Prostate gland (tissue), 2 donors: ENCODE data around the gene GOLGA6C. TPM values are rescaled to one million over a fixed set of nuclear protein-coding genes. Genes with fewer than 3 reads are reported as not detected.
"Not testable (repeated sequence)": the region's sequence is repeated elsewhere in the genome, so short reads cannot be mapped to it uniquely, and the experiment has no call there.

ENCODE experiments used
- DNase-seq: peaks from one replicate; pipeline ENCODE4 v3.0.0-alpha.2; 2019; ENCODE audit warnings: low spot score
- H3K27ac ChIP-seq, 2 donors: fragments of 200-600 bp; sonication (generic); 2 replicates each; pipeline ENCODE4 v1.5.1; 2017 to 2019
- H3K27me3 ChIP-seq: fragments of 200-600 bp; sonication (generic); replicated peaks from 2 replicates; pipeline ENCODE4 v1.5.1; 2019; ENCODE audit not compliant: insufficient read depth
- H3K36me3 ChIP-seq, 2 donors: fragments of 200-600 bp; sonication (generic); 1 replicate in 1 of 2; 2 replicates in 1 of 2; pipeline versions ENCODE4 v1.5.1 to v1.8.1; 2017 to 2019
- H3K4me1 ChIP-seq: fragments of 200-600 bp; sonication (generic); replicated peaks from 2 replicates; pipeline ENCODE4 v1.5.1; 2019
- H3K4me3 ChIP-seq, 2 donors: fragments of 200-600 bp; sonication (generic); 2 replicates each; pipeline ENCODE4 v1.5.1; 2017 to 2019
- H3K9me3 ChIP-seq: fragments of 200-600 bp; sonication (generic); 2 replicates; pipeline ENCODE4 v1.5.1; 2017
- POLR2A ChIP-seq: fragments of 450-650 bp; IDR thresholded peaks from one replicate; pipeline ENCODE4 v1.6.1; 2016; ENCODE audit warnings: antibody characterized with exemption, mild to moderate bottlenecking
- POLR2AphosphoS5 ChIP-seq: sonication (generic); formaldehyde crosslinking; IDR thresholded peaks from one replicate; pipeline ENCODE4 v1.6.1; 2017; ENCODE audit warnings: antibody characterized with exemption
- WGBS: methylation state at CpG from one replicate; pipeline ENCODE4 v1.1.5; 2018; 5-methylcytosine and 5-hydroxymethylcytosine counted together
- intact Hi-C: fragments of 100-400 bp; cut with DNase I; formaldehyde crosslinking; loops from one replicate; pipeline ENCODE4 v1.14.2; 2022
- total RNA-seq, 2 donors: library from RNA; depleted of rRNA; stranded (reverse); fragments of >200 nt; gene quantifications; one replicate each; pipeline ENCODE4 v1.1.0, GENCODE V29; 2016
- TF ChIP-seq, protein P1 (sequence below), 4 experiments: fragments of 200-600 bp in 2 of 4; fragments of 450-650 bp in 2 of 4; sonication (generic) in 2 of 4; IDR thresholded peaks; 1 replicate in 3 of 4; 2 replicates in 1 of 4; pipeline ENCODE4 v1.5.1; 2016 to 2019; ENCODE audit warnings: antibody characterized with exemption in 4 of 4, mild to moderate bottlenecking in 2 of 4, moderate library complexity in 2 of 4

Gene GOLGA6C
- total RNA-seq, 2 donors from 2014 or later, result 1.5 TPM; not detected in 1

DNA sequence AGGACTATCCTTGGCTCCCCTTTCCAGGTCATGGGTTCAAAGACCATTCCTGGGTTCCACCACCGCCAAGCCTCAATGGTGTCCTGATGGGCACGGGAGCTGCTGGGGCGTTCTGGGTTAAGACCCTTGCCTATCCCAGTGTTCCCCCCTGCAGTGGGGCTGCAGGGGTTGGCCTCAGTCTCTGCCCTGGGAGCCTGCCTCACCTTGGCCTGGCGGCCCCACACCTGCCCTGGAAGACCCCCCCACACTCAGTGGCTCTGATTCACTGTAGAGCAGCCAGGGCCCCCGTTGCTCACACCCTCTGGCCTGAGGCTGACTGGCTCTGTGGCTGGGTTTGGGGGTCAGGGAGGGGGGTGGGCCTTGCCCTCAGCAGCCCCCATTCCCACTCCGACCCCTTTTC is 34.4 kb upstream of the GOLGA6C start:
- no peak overlapping the region for H3K27ac ChIP-seq
- intact Hi-C loops, result no loop called here
- H3K27me3 ChIP-seq, result no peaks in the 10 kb centered on the region
- DNase-seq, result no peak
- H3K36me3 ChIP-seq, result no peaks in the 10 kb centered on the region
- no peaks in the 10 kb centered on the region for H3K4me1 ChIP-seq
- TF ChIP-seq POLR2AphosphoS5 (no peak), POLR2A (no peak)
- TF ChIP-seq, protein P1, sequence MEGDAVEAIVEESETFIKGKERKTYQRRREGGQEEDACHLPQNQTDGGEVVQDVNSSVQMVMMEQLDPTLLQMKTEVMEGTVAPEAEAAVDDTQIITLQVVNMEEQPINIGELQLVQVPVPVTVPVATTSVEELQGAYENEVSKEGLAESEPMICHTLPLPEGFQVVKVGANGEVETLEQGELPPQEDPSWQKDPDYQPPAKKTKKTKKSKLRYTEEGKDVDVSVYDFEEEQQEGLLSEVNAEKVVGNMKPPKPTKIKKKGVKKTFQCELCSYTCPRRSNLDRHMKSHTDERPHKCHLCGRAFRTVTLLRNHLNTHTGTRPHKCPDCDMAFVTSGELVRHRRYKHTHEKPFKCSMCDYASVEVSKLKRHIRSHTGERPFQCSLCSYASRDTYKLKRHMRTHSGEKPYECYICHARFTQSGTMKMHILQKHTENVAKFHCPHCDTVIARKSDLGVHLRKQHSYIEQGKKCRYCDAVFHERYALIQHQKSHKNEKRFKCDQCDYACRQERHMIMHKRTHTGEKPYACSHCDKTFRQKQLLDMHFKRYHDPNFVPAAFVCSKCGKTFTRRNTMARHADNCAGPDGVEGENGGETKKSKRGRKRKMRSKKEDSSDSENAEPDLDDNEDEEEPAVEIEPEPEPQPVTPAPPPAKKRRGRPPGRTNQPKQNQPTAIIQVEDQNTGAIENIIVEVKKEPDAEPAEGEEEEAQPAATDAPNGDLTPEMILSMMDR (IDR thresholded peaks at IDR 0.05), result no peak
- no peaks in the 10 kb centered on the region for H3K9me3 ChIP-seq
- 97% methylated on average over 6 of the region's 6 CpGs for WGBS
- no peak overlapping the region for H3K4me3 ChIP-seq

DNA sequence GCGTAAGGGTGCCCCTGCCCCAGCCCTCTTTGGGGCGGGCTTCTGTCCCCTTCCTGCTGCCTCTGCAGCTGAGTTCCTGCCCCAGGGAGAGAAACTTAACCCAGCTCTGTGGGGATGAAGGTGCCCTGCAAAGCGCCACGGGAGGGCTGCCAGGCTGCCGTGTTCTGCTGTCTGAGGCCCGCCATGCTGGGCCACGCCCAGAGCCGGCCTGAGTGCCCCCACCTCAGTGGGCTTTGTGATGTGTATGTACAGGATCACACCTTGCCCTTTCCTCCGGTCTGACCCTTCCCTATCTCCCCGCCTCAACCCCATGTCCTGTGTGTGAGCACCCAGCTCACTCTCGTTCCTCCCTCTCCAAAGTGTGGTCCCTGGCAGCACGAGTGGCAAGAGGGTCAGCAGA is 33.9 kb upstream of the GOLGA6C start:
- H3K27ac ChIP-seq, result no peak overlapping the region
- no peaks in the 10 kb centered on the region for H3K36me3 ChIP-seq
- TF ChIP-seq POLR2AphosphoS5 (no peak), POLR2A (no peak)
- TF ChIP-seq, protein P1 (IDR thresholded peaks at IDR 0.05), result no peak
- intact Hi-C loops, result no loop called here
- no peaks in the 10 kb centered on the region for H3K4me1 ChIP-seq
- no peaks in the 10 kb centered on the region for H3K9me3 ChIP-seq
- no peak overlapping the region for H3K4me3 ChIP-seq
- H3K27me3 ChIP-seq, result no peaks in the 10 kb centered on the region
- no peak for DNase-seq
- WGBS, result 77% methylated on average over 12 of the region's 12 CpGs

DNA sequence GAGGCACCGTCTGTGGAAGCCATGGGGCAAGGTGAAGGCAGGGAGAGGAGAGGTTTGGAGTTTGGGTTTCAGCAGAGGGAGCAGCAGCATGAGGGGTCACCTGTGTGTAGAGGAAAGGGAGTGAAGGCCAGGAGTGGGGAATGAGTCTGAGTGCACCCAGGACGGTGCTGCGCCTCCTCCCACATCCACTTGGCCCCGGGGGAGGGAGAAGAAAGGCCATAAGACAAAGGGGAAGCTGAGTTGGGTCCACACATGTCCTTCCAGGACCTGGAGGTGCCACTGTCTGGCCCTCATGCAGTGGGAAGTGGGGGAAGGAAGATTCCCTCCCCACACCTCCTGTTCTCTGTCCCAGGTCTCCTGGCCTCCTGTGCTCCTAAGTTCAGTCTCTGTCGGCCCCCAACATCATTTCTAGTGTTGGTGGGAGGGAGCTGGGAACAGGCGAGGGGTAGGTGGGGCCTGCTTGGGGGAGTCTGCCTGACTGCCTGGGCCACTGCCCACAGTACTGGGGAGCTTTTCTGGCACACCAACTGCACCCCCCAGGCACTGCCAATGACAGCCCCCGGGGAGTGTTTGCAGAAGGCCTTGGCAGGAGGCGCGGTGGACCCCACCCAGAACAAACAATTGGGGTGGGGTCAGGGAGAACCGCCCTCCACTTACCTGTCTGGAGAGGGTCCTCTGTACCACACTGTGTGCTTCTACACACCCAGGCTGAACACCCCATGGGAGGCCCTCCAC is 32.9 kb upstream of the GOLGA6C start:
- H3K36me3 ChIP-seq, intact Hi-C loops, H3K4me1 ChIP-seq, H3K27me3 ChIP-seq, DNase-seq, H3K27ac ChIP-seq, H3K4me3 ChIP-seq, H3K9me3 ChIP-seq: not testable (repeated sequence)
- 57% methylated on average over 6 of the region's 10 CpGs for WGBS

DNA sequence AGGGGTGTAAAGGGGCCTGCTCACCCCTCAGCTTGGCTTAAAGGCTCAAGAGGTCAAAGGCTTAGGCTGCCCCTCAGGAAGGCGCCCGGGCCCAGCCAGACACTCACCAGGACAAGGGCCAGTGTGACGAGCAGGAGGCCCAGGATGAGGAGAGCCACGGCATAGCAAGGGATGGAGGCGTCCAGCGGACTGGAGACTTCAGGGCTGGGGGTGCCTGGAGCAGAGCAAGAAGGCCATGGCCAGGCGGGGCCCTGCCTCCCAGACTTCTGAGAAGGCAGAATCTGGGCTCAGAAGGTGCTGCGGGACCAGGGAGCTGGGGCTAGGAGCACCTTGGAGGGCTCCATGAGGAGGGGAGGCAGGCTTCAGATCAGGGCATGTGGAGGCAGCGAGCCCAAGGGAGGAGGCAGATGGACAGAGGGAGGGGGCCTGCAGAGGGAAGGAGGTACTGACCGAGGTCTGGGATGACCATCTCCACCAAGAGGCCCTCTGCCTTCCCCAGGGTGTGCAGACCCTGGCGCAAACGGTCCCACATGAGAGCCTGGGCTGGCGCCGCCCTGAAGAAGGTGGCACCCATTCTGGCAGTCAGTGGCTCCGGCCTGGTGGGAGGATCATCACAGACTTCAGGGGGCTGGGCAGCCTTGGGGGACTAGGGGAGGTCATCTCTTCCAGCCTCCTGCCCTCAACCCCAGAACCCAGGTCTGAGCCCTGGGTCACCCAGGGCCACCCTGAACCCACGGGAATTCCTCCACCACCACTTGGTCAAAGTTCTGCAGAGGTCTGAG is 32.0 kb upstream of the GOLGA6C start:
- Histone ChIP-seq H3K27ac (no peak overlapping the region), H3K36me3 (no peaks in the 10 kb centered on the region), H3K4me3 (no peak overlapping the region), H3K9me3 (no peaks in the 10 kb centered on the region), H3K4me1 (no peaks in the 10 kb centered on the region), H3K27me3 (no peaks in the 10 kb centered on the region)
- 94% methylated on average over 16 of the region's 16 CpGs for WGBS
- DNase-seq, result no peak
- intact Hi-C loops, result no loop called here
- TF ChIP-seq, protein P1 (IDR thresholded peaks at IDR 0.05), result no peak
- TF ChIP-seq POLR2A (no peak), POLR2AphosphoS5 (no peak)

DNA sequence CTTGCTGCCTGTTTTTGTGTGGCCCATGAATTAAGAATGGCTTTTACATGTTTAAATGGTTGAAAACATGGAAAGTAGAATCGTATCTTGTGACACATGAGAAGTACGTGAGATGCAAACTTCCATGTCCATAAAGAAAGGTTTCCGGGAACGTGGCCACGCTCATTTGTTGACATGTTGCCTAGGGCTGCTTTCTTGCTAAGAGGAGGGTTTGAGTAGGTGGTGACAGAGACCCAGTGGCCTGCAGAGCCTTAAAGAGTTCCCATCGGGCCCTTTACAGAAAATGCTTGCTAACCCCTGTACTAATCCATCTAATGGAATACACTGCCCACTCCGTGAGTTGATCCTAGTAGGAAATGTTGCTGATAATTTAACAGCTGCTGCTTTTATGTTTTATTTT is 31.0 kb upstream of the GOLGA6C start:
- intact Hi-C loops, H3K9me3 ChIP-seq, H3K4me1 ChIP-seq, H3K27me3 ChIP-seq, H3K4me3 ChIP-seq, H3K27ac ChIP-seq, DNase-seq, H3K36me3 ChIP-seq: not testable (repeated sequence)
- 56% methylated on average over 7 of the region's 7 CpGs for WGBS
